GM20000 (cell line): ENCODE data around the gene KDELR1.
A peak's percentile ranks its signal among the peaks of the same experiment; 100 is the strongest.

Experiments
- DNase-seq: peaks from one replicate; pipeline ENCODE4 v3.0.0; 2012; ENCODE audit warnings: low spot score
- CTCF ChIP-seq: IDR thresholded peaks from 2 replicates; pipeline ENCODE4 v1.5.1; 2012; ENCODE audit warnings: mild to moderate bottlenecking, control low read depth; ENCODE audit errors: extremely low read depth, missing control alignments

KDELR1 gene

GRCh38 chr19:48355365-48355954 is 35.9 kb downstream of the KDELR1 start:
- DNase-seq = no peak
- TF ChIP-seq CTCF = no peak

GRCh38 chr19:48354332-48354992 is 36.9 kb downstream of the KDELR1 start:
- TF ChIP-seq CTCF = no peak
- DNase-seq = no peak

GRCh38 chr19:48353677-48354076 is 37.7 kb downstream of the KDELR1 start:
- no peak for TF ChIP-seq CTCF
- DNase-seq = no peak

- peak; percentile 78 for DNase-seq
- peak; percentile 71 for TF ChIP-seq CTCF
Observed at GRCh38 chr19:48351341-48351752, 40.0 kb downstream of the KDELR1 start.

GRCh38 chr19:48350856-48351255 is 40.5 kb downstream of the KDELR1 start:
- DNase-seq = no peak
- no peak for TF ChIP-seq CTCF

- DNase-seq = no peak
- TF ChIP-seq CTCF = no peak
Observed at GRCh38 chr19:48348737-48349136, 42.6 kb downstream of the KDELR1 start.

- TF ChIP-seq CTCF = no peak
- no peak for DNase-seq
Observed at GRCh38 chr19:48348045-48348444, 43.3 kb downstream of the KDELR1 start.
